Measurements from ENCODE around the gene SEPTIN6. TPM values are rescaled to one million over a fixed set of nuclear protein-coding genes. Genes with fewer than 3 reads are reported as not detected.

SEPTIN6 gene
- total RNA-seq, 1 experiment from 2014 or later: 7.7 TPM

- Mint-ChIP-seq H3K27me3 (ENCODE audit: unreplicated experiment) (peaks cover 2% of the 10 kb centered on the region), H3K9me3 (ENCODE audit: low read depth, unreplicated experiment) (no peaks in the 10 kb centered on the region), H3K4me1 (ENCODE audit: low read depth, unreplicated experiment) (no peaks in the 10 kb centered on the region), H3K4me3 (ENCODE audit: low read depth, unreplicated experiment) (no peak overlapping the region), H3K27ac (ENCODE audit: unreplicated experiment) (no peak overlapping the region), H3K36me3 (ENCODE audit: insufficient read depth, unreplicated experiment) (peaks cover 15% of the 10 kb centered on the region)
- no peak for TF ChIP-seq CTCF (IDR thresholded peaks at IDR 0.05; ENCODE audit: unreplicated experiment)
- no TSS peak for BruUV-seq (replicated peaks)
- intact Hi-C loops (cut with micrococcal nuclease; ENCODE audit: unreplicated experiment): no loop called here
- CTCF ChIA-PET: no interaction called here
- DNase-seq: no peak
Observed at GRCh38 chrX:119688911-119689321, 4.1 kb downstream of the SEPTIN6 start.

- H3K27ac Mint-ChIP-seq (ENCODE audit: unreplicated experiment): no peak overlapping the region
- no TSS peak for BruUV-seq (replicated peaks)
- no peaks in the 10 kb centered on the region for H3K27me3 Mint-ChIP-seq (ENCODE audit: unreplicated experiment)
- DNase-seq: no peak
- H3K36me3 Mint-ChIP-seq (ENCODE audit: insufficient read depth, unreplicated experiment): peaks cover 10% of the 10 kb centered on the region
- intact Hi-C loops (cut with micrococcal nuclease; ENCODE audit: unreplicated experiment): no loop called here
- CTCF ChIA-PET: interaction anchor here (0.6 kb wide), 1 partner anchor 856 kb away, joined by 8 read pairs; no protein-coding TSS in a partner anchor
- H3K4me1 Mint-ChIP-seq (ENCODE audit: low read depth, unreplicated experiment): no peaks in the 10 kb centered on the region
- no peak overlapping the region for H3K4me3 Mint-ChIP-seq (ENCODE audit: low read depth, unreplicated experiment)
- TF ChIP-seq CTCF (IDR thresholded peaks at IDR 0.05; ENCODE audit: unreplicated experiment): no peak
- no peaks in the 10 kb centered on the region for H3K9me3 Mint-ChIP-seq (ENCODE audit: low read depth, unreplicated experiment)
Observed at GRCh38 chrX:119687661-119688413, 5.1 kb downstream of the SEPTIN6 start.

GRCh38 chrX:119686087-119686691, 6.8 kb downstream of the SEPTIN6 start:
- no peak overlapping the region for H3K4me3 Mint-ChIP-seq (ENCODE audit: low read depth, unreplicated experiment)
- intact Hi-C loops (cut with micrococcal nuclease; ENCODE audit: unreplicated experiment): no loop called here
- BruUV-seq (replicated peaks): no TSS peak
- H3K27ac Mint-ChIP-seq (ENCODE audit: unreplicated experiment): no peak overlapping the region
- H3K9me3 Mint-ChIP-seq (ENCODE audit: low read depth, unreplicated experiment): no peaks in the 10 kb centered on the region
- CTCF ChIA-PET: no interaction called here
- H3K4me1 Mint-ChIP-seq (ENCODE audit: low read depth, unreplicated experiment): no peaks in the 10 kb centered on the region
- DNase-seq: no peak
- no peak for TF ChIP-seq CTCF (IDR thresholded peaks at IDR 0.05; ENCODE audit: unreplicated experiment)
- no peaks in the 10 kb centered on the region for H3K27me3 Mint-ChIP-seq (ENCODE audit: unreplicated experiment)
- H3K36me3 Mint-ChIP-seq (ENCODE audit: insufficient read depth, unreplicated experiment): no peaks in the 10 kb centered on the region

GRCh38 chrX:119685225-119686066, 7.5 kb downstream of the SEPTIN6 start:
- Mint-ChIP-seq H3K27ac (ENCODE audit: unreplicated experiment) (no peak overlapping the region), H3K27me3 (ENCODE audit: unreplicated experiment) (no peaks in the 10 kb centered on the region), H3K36me3 (ENCODE audit: insufficient read depth, unreplicated experiment) (no peaks in the 10 kb centered on the region), H3K4me1 (ENCODE audit: low read depth, unreplicated experiment) (no peaks in the 10 kb centered on the region), H3K4me3 (ENCODE audit: low read depth, unreplicated experiment) (no peak overlapping the region), H3K9me3 (ENCODE audit: low read depth, unreplicated experiment) (no peaks in the 10 kb centered on the region)
- no TSS peak for BruUV-seq (replicated peaks)
- no peak for TF ChIP-seq CTCF (IDR thresholded peaks at IDR 0.05; ENCODE audit: unreplicated experiment)
- intact Hi-C loops (cut with micrococcal nuclease; ENCODE audit: unreplicated experiment): no loop called here
- CTCF ChIA-PET: interaction anchor here (0.7 kb wide), 1 partner anchor 13 kb away, joined by 3 read pairs; no protein-coding TSS in a partner anchor
- DNase-seq: no peak

Measured in Calu3 (cell line).